Mesothelial cell of epicardium (in vitro differentiated cells): ENCODE measurements around the gene ZNF214. TPM values are rescaled to one million over a fixed set of nuclear protein-coding genes. Genes with fewer than 3 reads are reported as not detected.
"Not testable (repeated sequence)": the region's sequence is repeated elsewhere in the genome, so short reads cannot be mapped to it uniquely, and the experiment has no call there.

ENCODE experiments used
- DNase-seq, 2 experiments: peaks; one replicate each; pipeline ENCODE4 v3.0.0; 2021; ENCODE audit warnings: low spot score in 2 of 2; ENCODE audit not compliant: unreplicated experiment in 2 of 2
- H3K27ac Mint-ChIP-seq: 2 replicates; pipeline ENCODE4 v1.8.0; 2021; ENCODE audit warnings: mixed read lengths
- H3K27me3 Mint-ChIP-seq: 2 replicates; pipeline ENCODE4 v1.8.0; 2021; ENCODE audit warnings: low read depth, mixed read lengths
- H3K36me3 Mint-ChIP-seq: 2 replicates; pipeline ENCODE4 v1.8.0; 2021; ENCODE audit warnings: mixed read lengths
- H3K4me1 Mint-ChIP-seq: 2 replicates; pipeline ENCODE4 v1.8.0; 2021; ENCODE audit warnings: mixed read lengths
- H3K4me3 Mint-ChIP-seq: 2 replicates; pipeline ENCODE4 v1.8.0; 2021; ENCODE audit warnings: mild to moderate bottlenecking, moderate library complexity, mixed read lengths
- H3K9me3 Mint-ChIP-seq: 2 replicates; pipeline ENCODE4 v1.8.0; 2021; ENCODE audit warnings: mixed read lengths
- CTCF ChIP-seq: fragments of 200-600 bp; sonication (generic); IDR thresholded peaks from one replicate; pipeline ENCODE4 v1.5.0; 2021; ENCODE audit warnings: antibody characterized with exemption; ENCODE audit not compliant: unreplicated experiment
- total RNA-seq: library from RNA; stranded (reverse); gene quantifications from 3 replicates; pipeline ENCODE4 v1.2.1, GENCODE V29; 2021

The ZNF214 gene
- total RNA-seq, 1 donor from 2014 or later = 6.2 TPM

- H3K27ac Mint-ChIP-seq = no peak overlapping the region
Observed at GRCh38 chr11:6962673-6963072, 57.5 kb downstream of the ZNF214 start.

GRCh38 chr11:6962141-6962540 lies 58.0 kb downstream of the ZNF214 start:
- no peak for DNase-seq
- no peaks in the 10 kb centered on the region for H3K27me3 Mint-ChIP-seq
- no peaks in the 10 kb centered on the region for H3K4me1 Mint-ChIP-seq
- peaks cover 3% of the 10 kb centered on the region for H3K9me3 Mint-ChIP-seq
- H3K27ac Mint-ChIP-seq = no peak overlapping the region
- no peaks in the 10 kb centered on the region for H3K36me3 Mint-ChIP-seq
- H3K4me3 Mint-ChIP-seq = no peak overlapping the region
- no peak for TF ChIP-seq CTCF

More at GRCh38 chr11:6962673-6963072, 57.5 kb downstream of the ZNF214 start:
- Mint-ChIP-seq H3K4me1 (no peaks in the 10 kb centered on the region), H3K4me3 (no peak overlapping the region), H3K9me3 (peaks cover 8% of the 10 kb centered on the region), H3K27me3 (no peaks in the 10 kb centered on the region), H3K36me3 (peaks cover 2% of the 10 kb centered on the region)
- no peak for DNase-seq
- TF ChIP-seq CTCF = no peak

- H3K27me3 Mint-ChIP-seq, H3K4me1 Mint-ChIP-seq, DNase-seq, H3K4me3 Mint-ChIP-seq, H3K27ac Mint-ChIP-seq: not testable (repeated sequence)
- Mint-ChIP-seq H3K36me3 (peaks cover 16% of the 10 kb centered on the region), H3K9me3 (peaks cover 23% of the 10 kb centered on the region)
Observed at GRCh38 chr11:6954248-6954647, 65.9 kb downstream of the ZNF214 start.

Other genes starting within 250 kb of the ZNF214 start
- 0.11 to 0.29 TPM (median 0.27 TPM) in 3 replicates for gene OR2AG2, start 248.4 kb downstream of the ZNF214 start, total RNA-seq
- not detected in 3 replicates for gene OR2AG1, start 237.3 kb downstream of the ZNF214 start, total RNA-seq
- gene OR6A2, start 220.7 kb downstream of the ZNF214 start, total RNA-seq = 0.34 to 0.60 TPM (median 0.38 TPM) in 3 replicates
- not detected in 3 replicates for gene OR10A5, start 174.7 kb downstream of the ZNF214 start, total RNA-seq
- gene OR10A2, start 157.3 kb downstream of the ZNF214 start, total RNA-seq = not detected in 3 replicates
- gene OR10A4, start 143.7 kb downstream of the ZNF214 start, total RNA-seq = not detected in 3 replicates
- gene OR2D2, start 127.8 kb downstream of the ZNF214 start, total RNA-seq = 0.40 to 0.85 TPM (median 0.41 TPM) in 3 replicates
- gene OR2D3, start 99.3 kb downstream of the ZNF214 start, total RNA-seq = not detected in 3 replicates
- gene ZNF215, start 93.9 kb downstream of the ZNF214 start, total RNA-seq = 2.8 to 3.9 TPM (median 3.0 TPM) in 3 replicates
- 0.51 to 0.58 TPM (median 0.54 TPM) in 3 replicates for gene NLRP14, start 133 bp upstream of the ZNF214 start, total RNA-seq
- 0.16 to 0.22 TPM (median 0.16 TPM) in 3 replicates for gene RBMXL2, start 68.7 kb upstream of the ZNF214 start, total RNA-seq
- gene SYT9, start 231.6 kb upstream of the ZNF214 start, total RNA-seq = 3.4 to 3.8 TPM (median 3.7 TPM) in 3 replicates